MM.1S (cell line): ENCODE measurements around the gene SNN.

Source experiments
- DNase-seq: peaks from one replicate; pipeline ENCODE4 v3.0.0-alpha.2; 2015
- H2AFZ ChIP-seq: fragments of 300-600 bp; sonication (generic); 2 replicates; pipeline ENCODE4 v1.6.0; 2016; ENCODE audit warnings: antibody characterized with exemption, low read length
- H3F3A ChIP-seq: fragments of 300-600 bp; sonication (generic); 2 replicates; pipeline ENCODE4 v1.6.1; 2016; ENCODE audit warnings: mild to moderate bottlenecking, antibody characterized with exemption, low read length, moderate library complexity, mixed read lengths; ENCODE audit not compliant: insufficient read depth
- H3K27ac ChIP-seq: fragments of 300-600 bp; sonication (generic); 2 replicates; pipeline ENCODE4 v1.5.1; 2016; ENCODE audit warnings: mild to moderate bottlenecking, low read length
- H3K27me3 ChIP-seq: fragments of 300-600 bp; sonication (generic); replicated peaks from 2 replicates; pipeline ENCODE4 v1.6.0; 2016; ENCODE audit warnings: low read length; ENCODE audit not compliant: insufficient read depth
- H3K36me3 ChIP-seq: fragments of 300-600 bp; sonication (generic); replicated peaks from 2 replicates; pipeline ENCODE4 v1.6.1; 2016; ENCODE audit warnings: mild to moderate bottlenecking, low read length, mixed read lengths; ENCODE audit not compliant: insufficient read depth
- H3K4me1 ChIP-seq: fragments of 300-600 bp; sonication (generic); 2 replicates; pipeline ENCODE4 v1.6.1; 2016; ENCODE audit warnings: low read length, mixed read lengths
- H3K4me2 ChIP-seq: fragments of 300-600 bp; sonication (generic); 2 replicates; pipeline ENCODE4 v1.6.0; 2016; ENCODE audit warnings: low read depth, low read length
- H3K4me3 ChIP-seq: fragments of 300-600 bp; sonication (generic); 2 replicates; pipeline ENCODE4 v1.5.1; 2016; ENCODE audit warnings: low read length, mixed read lengths
- H3K79me2 ChIP-seq: fragments of 300-600 bp; sonication (generic); 2 replicates; pipeline ENCODE4 v1.6.1; 2016; ENCODE audit warnings: mixed run types, low read length, mixed read lengths
- H3K9ac ChIP-seq: fragments of 300-600 bp; sonication (generic); 2 replicates; pipeline ENCODE4 v1.6.1; 2016; ENCODE audit warnings: low read length, mixed read lengths
- H3K9me2 ChIP-seq: fragments of 300-600 bp; sonication (generic); replicated peaks from 2 replicates; pipeline ENCODE4 v1.6.1; 2016; ENCODE audit warnings: mild to moderate bottlenecking, low read length, mixed read lengths; ENCODE audit not compliant: insufficient read depth
- H3K9me3 ChIP-seq: fragments of 300-600 bp; sonication (generic); replicated peaks from 2 replicates; pipeline ENCODE4 v1.6.1; 2016; ENCODE audit warnings: mild to moderate bottlenecking, low read length, mixed read lengths; ENCODE audit not compliant: insufficient read depth
- H4K20me1 ChIP-seq: fragments of 300-600 bp; sonication (generic); 2 replicates; pipeline ENCODE4 v1.6.1; 2016; ENCODE audit warnings: mild to moderate bottlenecking, low read length, moderate library complexity, mixed read lengths; ENCODE audit not compliant: insufficient read depth
- EZH2 ChIP-seq: fragments of 300-600 bp; sonication (generic); optimal IDR thresholded peaks from 2 replicates; pipeline ENCODE3; 2017; ENCODE audit warnings: low read depth, mild to moderate bottlenecking, antibody characterized with exemption, low read length, mixed read lengths
- EZH2phosphoT487 ChIP-seq: fragments of 300-600 bp; sonication (generic); IDR thresholded peaks from 2 replicates; pipeline ENCODE4 v1.6.1; 2018; ENCODE audit warnings: antibody characterized with exemption, low read length
- TF ChIP-seq, protein P1 (sequence below): fragments of 300-600 bp; sonication (generic); IDR thresholded peaks from 2 replicates; pipeline ENCODE4 v1.5.1; 2016; ENCODE audit warnings: antibody characterized with exemption, low read length, mixed read lengths

SNN gene

DNA sequence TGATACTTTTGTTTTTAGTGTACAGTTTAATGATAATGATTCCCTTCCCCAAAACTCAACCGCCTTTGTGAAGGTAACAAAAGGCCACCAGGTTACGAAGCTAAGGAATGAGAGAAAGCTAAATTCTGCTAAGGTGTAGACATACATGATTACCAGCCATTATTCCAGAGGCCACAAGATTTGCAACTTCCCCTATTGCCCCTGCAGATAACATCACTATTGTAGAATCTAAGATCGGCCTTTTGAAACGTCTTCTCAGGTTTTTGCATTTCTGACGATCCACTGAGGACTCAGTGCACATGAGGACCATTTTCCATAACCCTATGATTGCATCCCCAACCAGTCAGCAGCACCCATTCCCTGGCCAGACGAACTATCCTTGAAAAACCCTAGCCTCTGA, 33.9 kb upstream of the SNN start:
- TF ChIP-seq, protein P1, sequence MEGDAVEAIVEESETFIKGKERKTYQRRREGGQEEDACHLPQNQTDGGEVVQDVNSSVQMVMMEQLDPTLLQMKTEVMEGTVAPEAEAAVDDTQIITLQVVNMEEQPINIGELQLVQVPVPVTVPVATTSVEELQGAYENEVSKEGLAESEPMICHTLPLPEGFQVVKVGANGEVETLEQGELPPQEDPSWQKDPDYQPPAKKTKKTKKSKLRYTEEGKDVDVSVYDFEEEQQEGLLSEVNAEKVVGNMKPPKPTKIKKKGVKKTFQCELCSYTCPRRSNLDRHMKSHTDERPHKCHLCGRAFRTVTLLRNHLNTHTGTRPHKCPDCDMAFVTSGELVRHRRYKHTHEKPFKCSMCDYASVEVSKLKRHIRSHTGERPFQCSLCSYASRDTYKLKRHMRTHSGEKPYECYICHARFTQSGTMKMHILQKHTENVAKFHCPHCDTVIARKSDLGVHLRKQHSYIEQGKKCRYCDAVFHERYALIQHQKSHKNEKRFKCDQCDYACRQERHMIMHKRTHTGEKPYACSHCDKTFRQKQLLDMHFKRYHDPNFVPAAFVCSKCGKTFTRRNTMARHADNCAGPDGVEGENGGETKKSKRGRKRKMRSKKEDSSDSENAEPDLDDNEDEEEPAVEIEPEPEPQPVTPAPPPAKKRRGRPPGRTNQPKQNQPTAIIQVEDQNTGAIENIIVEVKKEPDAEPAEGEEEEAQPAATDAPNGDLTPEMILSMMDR = no peak
- no peak for TF ChIP-seq EZH2
- TF ChIP-seq EZH2phosphoT487 = no peak
- DNase-seq = no peak
- no peaks in the 10 kb centered on the region for H3K9me3 ChIP-seq
- no peaks in the 10 kb centered on the region for H3F3A ChIP-seq
- H3K4me1 ChIP-seq = peaks cover 8% of the 10 kb centered on the region; the same call in 1 of the 2 replicates
- no peak overlapping the region for H3K9ac ChIP-seq
- no peak overlapping the region for H3K4me2 ChIP-seq
- H3K27ac ChIP-seq = no peak overlapping the region
- H3K27me3 ChIP-seq = no peaks in the 10 kb centered on the region
- no peaks in the 10 kb centered on the region for H4K20me1 ChIP-seq
- no peaks in the 10 kb centered on the region for H3K36me3 ChIP-seq
- H2AFZ ChIP-seq = no peak overlapping the region
- no peaks in the 10 kb centered on the region for H3K9me2 ChIP-seq
- no peak overlapping the region for H3K4me3 ChIP-seq
- no peaks in the 10 kb centered on the region for H3K79me2 ChIP-seq

- no peaks in the 10 kb centered on the region for H3K79me2 ChIP-seq
- no peak overlapping the region for H2AFZ ChIP-seq
- H3K27ac ChIP-seq = no peak overlapping the region
- no peaks in the 10 kb centered on the region for H3K36me3 ChIP-seq
- H3K9me3 ChIP-seq = no peaks in the 10 kb centered on the region
- H3F3A ChIP-seq = no peaks in the 10 kb centered on the region
- no peaks in the 10 kb centered on the region for H3K4me1 ChIP-seq
- no peaks in the 10 kb centered on the region for H3K27me3 ChIP-seq
- no peak for DNase-seq
- no peak overlapping the region for H3K4me3 ChIP-seq
- no peaks in the 10 kb centered on the region for H4K20me1 ChIP-seq
- no peak overlapping the region for H3K4me2 ChIP-seq
- H3K9me2 ChIP-seq = no peaks in the 10 kb centered on the region
- no peak for TF ChIP-seq EZH2phosphoT487
- TF ChIP-seq, protein P1 = no peak
- TF ChIP-seq EZH2 = no peak
- H3K9ac ChIP-seq = no peak overlapping the region
Observed at GRCh38 chr16:11635113-11635652, 33.1 kb upstream of the SNN start.

DNA sequence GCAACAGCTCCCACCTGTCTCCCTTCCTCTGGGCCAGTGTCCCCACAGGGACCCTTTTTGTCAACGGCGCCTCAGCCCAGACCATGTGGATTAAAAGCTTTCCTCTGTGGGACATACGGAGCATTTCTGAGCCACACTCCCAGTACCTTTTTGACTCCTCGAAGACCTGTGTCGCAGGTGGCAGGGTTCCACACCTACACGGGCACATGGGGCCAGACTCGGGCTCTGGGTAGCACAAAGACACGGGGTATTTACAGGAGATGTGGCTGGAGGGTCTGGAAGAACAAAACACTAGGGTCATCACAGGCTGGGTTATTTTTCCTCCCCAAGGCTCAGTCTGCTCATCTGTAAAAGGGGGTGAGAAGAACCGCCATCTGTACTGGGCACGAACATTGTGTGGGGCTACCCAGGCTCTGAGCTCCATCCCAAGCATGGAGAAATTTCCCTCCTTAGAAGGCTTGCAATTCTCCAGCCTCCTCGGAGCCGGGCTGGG, 32.5 kb upstream of the SNN start:
- TF ChIP-seq, protein P1 = no peak
- TF ChIP-seq EZH2 (no peak), EZH2phosphoT487 (no peak)
- Histone ChIP-seq H3K9me3 (no peaks in the 10 kb centered on the region), H4K20me1 (no peaks in the 10 kb centered on the region), H3K79me2 (no peaks in the 10 kb centered on the region), H3K36me3 (no peaks in the 10 kb centered on the region), H3K9me2 (no peaks in the 10 kb centered on the region), H3K4me1 (no peaks in the 10 kb centered on the region), H3K9ac (no peak overlapping the region), H3K27me3 (no peaks in the 10 kb centered on the region), H3K4me2 (no peak overlapping the region), H3K4me3 (no peak overlapping the region), H2AFZ (no peak overlapping the region), H3F3A (no peaks in the 10 kb centered on the region), H3K27ac (no peak overlapping the region)
- no peak for DNase-seq
